GM19240 (cell line): ENCODE results near the gene PLOD1.
"Not testable (repeated sequence)": the region's sequence is repeated elsewhere in the genome, so short reads cannot be mapped to it uniquely, and the experiment has no call there.

Source experiments
- DNase-seq: peaks from one replicate; pipeline ENCODE4 v3.0.0; 2011; ENCODE audit warnings: low spot score; ENCODE audit not compliant: insufficient read length

Gene PLOD1

GRCh38 chr1:11912482-11913216 lies 21.9 kb upstream of the PLOD1 start:
- not testable (repeated sequence) for DNase-seq

GRCh38 chr1:11913291-11913690 lies 21.2 kb upstream of the PLOD1 start:
- DNase-seq: no peak

GRCh38 chr1:11914024-11914423 lies 20.5 kb upstream of the PLOD1 start:
- no peak for DNase-seq

GRCh38 chr1:11918799-11919519 lies 15.6 kb upstream of the PLOD1 start:
- no peak for DNase-seq

GRCh38 chr1:11919621-11920020 lies 14.9 kb upstream of the PLOD1 start:
- DNase-seq: no peak

- DNase-seq: no peak
Observed at GRCh38 chr1:11920239-11920903, 14.1 kb upstream of the PLOD1 start.

- no peak for DNase-seq
Observed at GRCh38 chr1:11921022-11921421, 13.5 kb upstream of the PLOD1 start.

- DNase-seq: no peak
Observed at GRCh38 chr1:11923069-11923826, 11.3 kb upstream of the PLOD1 start.

GRCh38 chr1:11923827-11924113 lies 10.7 kb upstream of the PLOD1 start:
- DNase-seq: no peak

- peak; percentile 51 for DNase-seq
Observed at GRCh38 chr1:11924334-11925195, 10.0 kb upstream of the PLOD1 start.

- DNase-seq: not testable (repeated sequence)
Observed at GRCh38 chr1:11925196-11925937, 9.2 kb upstream of the PLOD1 start.

GRCh38 chr1:11925938-11926292 lies 8.6 kb upstream of the PLOD1 start:
- DNase-seq: no peak

GRCh38 chr1:11927866-11928592 lies 6.5 kb upstream of the PLOD1 start:
- no peak for DNase-seq

GRCh38 chr1:11929849-11930248 lies 4.7 kb upstream of the PLOD1 start:
- DNase-seq: no peak

GRCh38 chr1:11930571-11931445 lies 3.7 kb upstream of the PLOD1 start:
- no peak for DNase-seq

GRCh38 chr1:11931845-11932244 lies 2.7 kb upstream of the PLOD1 start:
- DNase-seq: no peak

GRCh38 chr1:11935057-11935412 lies 518 bp downstream of the PLOD1 start:
- no peak for DNase-seq

- DNase-seq: not testable (repeated sequence)
Observed at GRCh38 chr1:11935733-11936132, 1.2 kb downstream of the PLOD1 start.
